CD4-positive, CD25-positive, alpha-beta regulatory T cell (primary cell): ENCODE data around the gene WDR90. TPM values are rescaled to one million over a fixed set of nuclear protein-coding genes. Genes with fewer than 3 reads are reported as not detected.

Experiments used
- ATAC-seq, 2 donors: fragments of 150-1000 bp; cut with Tn5 transposase; one replicate each; pipeline ENCODE4 v1.10.0; 2021; ENCODE audit warnings: low read depth in 2 of 2, moderate number of reproducible peaks in 2 of 2, moderate library complexity in 1 of 2
- DNase-seq, 3 donors: peaks; one replicate each; pipeline versions ENCODE4 v3.0.0 to v3.0.0-alpha.2; 2012 to 2022; ENCODE audit warnings: mixed read lengths in 1 of 3
- H3K27ac ChIP-seq: one replicate; pipeline ENCODE4 v1.7.0; 2013; ENCODE audit warnings: mild to moderate bottlenecking, low read length; ENCODE audit not compliant: insufficient read depth, poor library complexity, severe bottlenecking
- H3K27me3 ChIP-seq: one replicate; pipeline ENCODE4 v1.7.0; 2013; ENCODE audit warnings: low read length; ENCODE audit not compliant: control insufficient read depth, insufficient read depth
- H3K36me3 ChIP-seq: one replicate; pipeline ENCODE4 v1.7.0; 2013; ENCODE audit warnings: mild to moderate bottlenecking, low read length, moderate library complexity; ENCODE audit not compliant: control insufficient read depth, insufficient read depth
- H3K4me1 ChIP-seq: 2 replicates; pipeline ENCODE4 v1.7.0; 2013; ENCODE audit warnings: mild to moderate bottlenecking, low read length; ENCODE audit not compliant: insufficient read depth, control insufficient read depth, poor library complexity, severe bottlenecking
- H3K4me3 ChIP-seq: one replicate; pipeline ENCODE4 v1.7.0; 2013; ENCODE audit warnings: low read depth, mild to moderate bottlenecking, low read length, moderate library complexity
- H3K9me3 ChIP-seq, 2 experiments: 1 replicate in 1 of 2; 2 replicates in 1 of 2; pipeline ENCODE4 v1.7.0; 2013; ENCODE audit warnings: low read length in 2 of 2, mild to moderate bottlenecking in 1 of 2, moderate library complexity in 1 of 2; ENCODE audit not compliant: control insufficient read depth in 2 of 2
- H3K27ac Mint-ChIP-seq, 3 donors: one replicate each; pipeline ENCODE4 v1.8.0; 2020 to 2022; ENCODE audit warnings: mild to moderate bottlenecking in 3 of 3, mixed read lengths in 3 of 3, moderate library complexity in 2 of 3
- H3K27me3 Mint-ChIP-seq: one replicate; pipeline ENCODE4 v1.8.0; 2022; ENCODE audit warnings: mild to moderate bottlenecking, mixed read lengths
- H3K36me3 Mint-ChIP-seq: one replicate; pipeline ENCODE4 v1.8.0; 2020; ENCODE audit warnings: mixed read lengths
- H3K4me1 Mint-ChIP-seq, 4 donors: one replicate each; pipeline ENCODE4 v1.8.0; 2020 to 2022; ENCODE audit warnings: mixed read lengths in 4 of 4, mild to moderate bottlenecking in 1 of 4
- H3K4me3 Mint-ChIP-seq, 4 donors: one replicate each; pipeline ENCODE4 v1.8.0; 2020 to 2022; ENCODE audit warnings: mild to moderate bottlenecking in 4 of 4, mixed read lengths in 4 of 4, moderate library complexity in 3 of 4
- H3K9me3 Mint-ChIP-seq, 7 donors: one replicate each; pipeline ENCODE4 v1.8.0; 2020 to 2022; ENCODE audit warnings: mixed read lengths in 7 of 7, mild to moderate bottlenecking in 3 of 7, moderate library complexity in 2 of 7
- polyA plus RNA-seq, 4 donors: library from polyadenylated mRNA; unstranded; fragments of 300-500 nt; fragmentation: Illumina TruSeq; gene quantifications; one replicate each; pipeline ENCODE4 v1.2.3, GENCODE V29; 2021
- total RNA-seq: library from RNA; stranded (reverse); gene quantifications from one replicate; pipeline ENCODE4 v1.2.3, GENCODE V29; 2022

WDR90 gene
- total and polyA plus RNA-seq, 5 donors from 2014 or later, result 0.89 to 11.4 (median 1.1) TPM

DNA sequence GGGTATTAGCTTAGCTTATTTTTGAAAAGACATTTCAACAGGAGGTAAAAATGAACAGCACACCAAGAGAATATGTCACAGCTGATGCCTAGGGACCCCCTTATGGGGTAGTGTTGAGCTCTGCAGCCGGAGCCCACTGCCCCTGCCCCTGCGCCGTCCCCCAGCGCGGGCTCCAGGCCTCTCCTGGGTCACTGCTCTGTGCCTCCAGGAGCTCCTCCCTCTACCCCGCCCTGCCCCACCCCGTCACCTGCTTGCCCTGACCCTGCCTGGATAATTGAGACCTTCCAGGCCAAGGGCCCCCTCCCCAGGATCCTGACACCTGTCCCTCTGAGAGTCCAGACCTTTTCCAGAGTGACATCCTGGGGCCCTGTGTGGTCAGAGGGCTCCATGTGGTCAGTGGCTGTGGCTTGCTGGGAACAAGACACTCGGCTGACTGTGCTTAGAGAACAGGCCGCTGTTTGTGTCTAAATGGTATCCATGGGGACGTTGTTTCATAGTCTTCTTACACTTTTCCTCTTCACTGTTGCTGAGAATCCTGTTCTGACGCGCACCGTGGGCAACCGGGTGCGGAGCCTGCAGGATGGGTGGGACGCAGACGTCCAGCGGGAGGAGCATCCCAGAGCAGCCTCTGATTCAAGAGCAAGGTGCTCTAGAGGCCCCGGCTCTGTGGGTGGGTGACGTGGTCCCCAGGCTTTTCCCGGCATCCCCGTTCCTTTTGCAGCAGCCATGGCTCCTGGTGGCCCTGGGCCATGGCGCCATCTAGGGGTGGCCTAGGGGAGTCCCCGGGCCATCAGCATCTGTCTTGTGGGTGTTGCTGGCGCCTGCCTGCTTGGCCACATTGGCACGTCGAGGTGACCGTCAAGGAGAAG, 38.4 kb upstream of the WDR90 start:
- peak in 1 of 2 donors; percentile 48 for ATAC-seq

DNA sequence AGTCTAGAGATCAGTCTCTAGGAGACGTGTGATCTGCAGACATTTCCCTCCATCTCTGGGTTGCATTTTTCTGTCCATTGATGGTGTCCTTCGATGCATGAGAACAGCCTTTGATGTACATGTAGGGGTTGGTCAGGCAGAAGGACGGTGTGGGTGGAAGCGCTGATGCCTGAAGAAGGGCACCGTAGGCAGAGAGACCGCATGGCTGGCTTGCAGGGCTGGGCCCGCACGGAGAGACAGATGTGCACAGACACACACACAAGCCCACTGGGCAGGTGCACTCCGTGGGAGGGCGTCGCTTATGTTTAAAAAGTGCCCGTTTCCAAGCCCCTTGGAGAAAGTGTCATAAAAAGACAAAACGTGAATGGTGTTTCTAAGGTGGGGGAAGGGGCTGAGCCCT, 34.0 kb upstream of the WDR90 start:
- H3K9me3 Mint-ChIP-seq, result no peaks in the 10 kb centered on the region
- H3K27ac Mint-ChIP-seq, result no peak overlapping the region
- H3K9me3 ChIP-seq, result no peaks in the 10 kb centered on the region
- H3K4me3 ChIP-seq, result no peak overlapping the region
- peaks cover 3 to 7% (median 4%) of the 10 kb centered on the region in 4 donors for H3K4me1 Mint-ChIP-seq
- no peaks in the 10 kb centered on the region for H3K36me3 ChIP-seq
- DNase-seq (no peak), ATAC-seq (no peak)
- H3K4me3 Mint-ChIP-seq, result no peak overlapping the region
- no peak overlapping the region for H3K27ac ChIP-seq
- no peaks in the 10 kb centered on the region for H3K4me1 ChIP-seq
- peaks cover 8% of the 10 kb centered on the region for H3K36me3 Mint-ChIP-seq
- H3K27me3 ChIP-seq, result no peaks in the 10 kb centered on the region
- H3K27me3 Mint-ChIP-seq, result no peaks in the 10 kb centered on the region

More for the DNA sequence above, 38.4 kb upstream of the WDR90 start:
- Mint-ChIP-seq H3K36me3 (peaks cover 8% of the 10 kb centered on the region), H3K4me3 (peak overlapping the region in 1 of 4 donors; percentile 58), H3K27ac (peak overlapping the region in 1 of 3 donors; percentile 30), H3K27me3 (no peaks in the 10 kb centered on the region), H3K4me1 (peaks cover 3 to 13% (median 9%) of the 10 kb centered on the region in 4 donors), H3K9me3 (no peaks in the 10 kb centered on the region)
- H3K9me3 ChIP-seq, result no peaks in the 10 kb centered on the region
- H3K27ac ChIP-seq, result no peak overlapping the region
- no peaks in the 10 kb centered on the region for H3K4me1 ChIP-seq
- no peaks in the 10 kb centered on the region for H3K27me3 ChIP-seq
- H3K4me3 ChIP-seq, result no peak overlapping the region
- DNase-seq, result peak; percentile 33 to 54 (median 50)
- no peaks in the 10 kb centered on the region for H3K36me3 ChIP-seq

DNA sequence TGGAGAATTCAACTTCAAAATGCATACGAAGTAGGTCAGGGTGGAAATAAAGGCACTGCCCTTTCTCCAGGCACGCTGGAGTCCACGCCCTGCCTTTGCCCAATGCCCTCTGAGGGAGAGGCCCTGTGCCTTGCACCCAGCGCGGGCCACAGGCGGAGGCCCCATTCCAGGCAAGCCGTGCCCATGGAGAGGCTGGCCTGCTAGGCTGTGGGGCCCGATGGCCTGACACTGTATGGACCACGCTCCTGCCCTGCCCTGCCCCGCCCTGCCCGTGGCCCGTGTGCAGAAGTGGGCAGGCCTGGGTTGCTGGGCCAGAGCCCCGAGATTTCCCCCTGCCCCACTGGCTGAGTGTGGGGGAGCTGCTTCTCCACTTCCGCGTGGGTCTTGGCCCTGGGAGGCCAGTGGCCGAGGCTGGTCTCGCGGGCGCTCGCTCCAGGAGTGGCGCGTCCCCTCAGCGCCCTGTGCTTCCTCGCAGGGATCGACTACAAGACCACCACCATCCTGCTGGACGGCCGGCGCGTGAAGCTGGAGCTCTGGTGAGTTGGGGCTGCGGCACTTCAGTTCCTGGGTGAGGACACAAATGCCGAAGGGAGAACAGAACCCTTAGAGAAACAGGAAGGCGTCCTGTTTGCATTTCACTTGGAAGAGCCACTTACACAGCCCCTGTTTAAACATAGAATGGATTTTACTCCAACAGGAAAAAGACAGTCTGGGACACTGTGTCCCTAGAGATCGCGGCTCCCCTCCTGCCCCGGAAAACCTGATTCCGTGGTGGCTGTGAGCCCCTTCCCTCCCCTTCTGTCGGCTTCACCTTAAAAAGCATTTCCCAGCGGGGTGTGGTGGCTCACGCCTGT, 32.2 kb upstream of the WDR90 start:
- no peaks in the 10 kb centered on the region for H3K9me3 ChIP-seq
- Mint-ChIP-seq H3K27me3 (no peaks in the 10 kb centered on the region), H3K4me1 (peaks cover 0 to 1% (median 0%) of the 10 kb centered on the region in 4 donors), H3K27ac (peak overlapping the region in 1 of 3 donors; percentile 14), H3K36me3 (peaks cover 8% of the 10 kb centered on the region), H3K4me3 (no peak overlapping the region), H3K9me3 (no peaks in the 10 kb centered on the region)
- H3K27me3 ChIP-seq, result no peaks in the 10 kb centered on the region
- no peaks in the 10 kb centered on the region for H3K36me3 ChIP-seq
- H3K4me3 ChIP-seq, result no peak overlapping the region
- ATAC-seq (no peak), DNase-seq (no peak)
- H3K4me1 ChIP-seq, result no peaks in the 10 kb centered on the region
- no peak overlapping the region for H3K27ac ChIP-seq

DNA sequence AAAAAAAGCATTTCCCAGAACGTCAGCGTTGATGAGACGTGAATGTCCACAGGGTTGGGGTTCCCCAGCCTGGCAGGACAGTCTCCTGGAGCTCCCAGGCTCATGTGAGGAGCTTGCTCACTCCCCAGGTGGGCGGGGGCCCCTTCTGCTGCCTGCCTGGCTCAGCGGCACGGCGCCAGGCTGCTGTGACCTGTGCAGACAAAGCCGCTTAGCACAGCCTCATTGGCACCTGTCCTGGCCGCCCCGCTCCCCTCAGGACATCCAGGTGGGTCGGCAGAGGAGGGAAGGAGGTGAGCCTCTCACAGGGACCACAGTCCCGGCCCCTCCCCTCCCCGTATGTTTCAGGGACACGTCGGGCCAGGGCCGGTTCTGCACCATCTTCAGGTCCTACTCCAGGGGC, 31.3 kb upstream of the WDR90 start:
- peaks cover 0 to 1% (median 0%) of the 10 kb centered on the region in 4 donors for H3K4me1 Mint-ChIP-seq
- H3K27ac Mint-ChIP-seq, result no peak overlapping the region
- no peaks in the 10 kb centered on the region for H3K9me3 Mint-ChIP-seq
- Histone ChIP-seq H3K27ac (no peak overlapping the region), H3K4me3 (no peak overlapping the region), H3K36me3 (no peaks in the 10 kb centered on the region), H3K4me1 (no peaks in the 10 kb centered on the region), H3K9me3 (no peaks in the 10 kb centered on the region), H3K27me3 (no peaks in the 10 kb centered on the region)
- ATAC-seq (no peak), DNase-seq (no peak)
- no peaks in the 10 kb centered on the region for H3K27me3 Mint-ChIP-seq
- H3K4me3 Mint-ChIP-seq, result no peak overlapping the region
- peaks cover 8% of the 10 kb centered on the region for H3K36me3 Mint-ChIP-seq

DNA sequence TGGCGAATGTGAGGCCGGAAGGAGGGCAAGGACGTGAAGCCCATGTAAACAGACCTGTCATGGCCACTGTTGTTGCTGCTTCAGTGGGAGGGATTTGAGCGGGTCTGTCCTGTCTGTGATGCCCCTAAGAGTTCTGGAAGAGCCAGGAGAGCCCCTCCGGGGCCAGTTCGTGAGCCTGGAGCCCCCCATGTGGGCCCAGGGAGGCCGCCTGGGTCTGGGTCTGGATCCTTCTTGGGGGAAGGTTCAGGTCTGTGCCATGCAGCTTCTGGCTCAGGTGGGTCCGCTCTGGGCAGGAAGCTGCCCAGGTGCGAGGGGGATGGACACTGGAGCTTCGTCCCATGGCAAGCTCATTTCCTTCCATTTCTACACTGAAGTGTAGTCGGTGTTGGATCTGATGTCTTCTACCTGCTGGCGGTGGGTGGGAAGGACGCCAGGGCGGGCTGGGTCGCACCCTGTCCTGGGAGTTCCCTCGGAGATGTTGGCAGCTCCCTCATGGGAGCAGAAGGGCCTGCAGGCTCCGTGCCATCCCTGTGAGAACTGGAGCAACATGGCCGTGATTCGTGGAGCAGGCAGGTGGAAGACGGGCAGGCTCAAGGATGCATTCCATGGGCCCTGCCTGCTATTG, 29.6 kb upstream of the WDR90 start:
- no peaks in the 10 kb centered on the region for H3K27me3 Mint-ChIP-seq
- H3K36me3 Mint-ChIP-seq, result peaks cover 4% of the 10 kb centered on the region
- Histone ChIP-seq H3K9me3 (no peaks in the 10 kb centered on the region), H3K27ac (no peak overlapping the region), H3K4me1 (no peaks in the 10 kb centered on the region), H3K27me3 (no peaks in the 10 kb centered on the region), H3K4me3 (no peak overlapping the region), H3K36me3 (no peaks in the 10 kb centered on the region)
- peaks cover 0 to 1% (median 0%) of the 10 kb centered on the region in 4 donors for H3K4me1 Mint-ChIP-seq
- DNase-seq (no peak), ATAC-seq (no peak)
- H3K27ac Mint-ChIP-seq, result no peak overlapping the region
- H3K9me3 Mint-ChIP-seq, result no peaks in the 10 kb centered on the region
- peak overlapping the region in 1 of 4 donors; percentile 47 for H3K4me3 Mint-ChIP-seq

DNA sequence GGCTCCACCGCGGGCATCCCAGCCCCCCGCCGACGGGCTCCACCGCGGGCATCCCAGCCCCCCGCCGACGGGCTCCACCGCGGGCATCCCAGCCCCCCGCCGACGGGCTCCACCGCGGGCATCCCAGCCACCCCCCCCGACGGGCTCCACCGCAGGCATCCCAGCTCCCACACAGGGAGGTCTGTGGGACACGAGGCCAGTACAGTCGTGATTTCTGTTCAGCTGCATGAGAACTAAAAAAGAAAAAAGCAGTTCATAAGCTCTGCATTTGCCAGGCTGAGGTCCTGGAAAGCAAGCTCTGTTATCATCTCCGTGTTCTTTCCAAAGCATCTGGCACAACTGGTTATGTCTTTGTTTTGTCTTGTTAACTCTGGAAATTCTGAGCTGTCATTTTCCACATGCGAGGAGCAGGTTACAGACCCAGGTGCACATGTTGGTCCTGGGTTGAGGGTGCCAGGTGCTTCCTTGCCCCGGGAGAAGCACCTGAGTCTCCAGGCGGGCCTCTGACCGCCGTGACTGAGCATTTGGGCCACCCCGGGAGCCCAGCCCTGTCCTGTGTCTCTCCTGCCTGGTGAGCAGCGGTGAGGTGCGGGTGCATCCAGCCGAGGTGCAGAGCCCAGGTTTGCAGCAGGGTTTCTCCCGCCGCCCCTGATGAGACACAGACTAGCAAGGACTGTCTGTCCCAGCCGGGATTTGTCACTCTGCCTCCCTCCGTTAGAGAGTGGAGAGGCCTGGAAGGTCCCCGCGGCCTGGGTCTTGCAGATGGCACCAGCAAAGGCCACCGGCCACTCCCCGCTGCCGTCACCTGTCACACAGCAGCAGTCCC, 28.3 kb upstream of the WDR90 start:
- Mint-ChIP-seq H3K27me3 (no peaks in the 10 kb centered on the region), H3K9me3 (no peaks in the 10 kb centered on the region), H3K4me3 (no peak overlapping the region), H3K27ac (no peak overlapping the region), H3K36me3 (no peaks in the 10 kb centered on the region), H3K4me1 (no peaks in the 10 kb centered on the region)
- ATAC-seq (no peak), DNase-seq (no peak)
- no peak overlapping the region for H3K27ac ChIP-seq
- no peaks in the 10 kb centered on the region for H3K36me3 ChIP-seq
- H3K4me3 ChIP-seq, result no peak overlapping the region
- H3K9me3 ChIP-seq, result no peaks in the 10 kb centered on the region
- no peaks in the 10 kb centered on the region for H3K4me1 ChIP-seq
- H3K27me3 ChIP-seq, result no peaks in the 10 kb centered on the region

DNA sequence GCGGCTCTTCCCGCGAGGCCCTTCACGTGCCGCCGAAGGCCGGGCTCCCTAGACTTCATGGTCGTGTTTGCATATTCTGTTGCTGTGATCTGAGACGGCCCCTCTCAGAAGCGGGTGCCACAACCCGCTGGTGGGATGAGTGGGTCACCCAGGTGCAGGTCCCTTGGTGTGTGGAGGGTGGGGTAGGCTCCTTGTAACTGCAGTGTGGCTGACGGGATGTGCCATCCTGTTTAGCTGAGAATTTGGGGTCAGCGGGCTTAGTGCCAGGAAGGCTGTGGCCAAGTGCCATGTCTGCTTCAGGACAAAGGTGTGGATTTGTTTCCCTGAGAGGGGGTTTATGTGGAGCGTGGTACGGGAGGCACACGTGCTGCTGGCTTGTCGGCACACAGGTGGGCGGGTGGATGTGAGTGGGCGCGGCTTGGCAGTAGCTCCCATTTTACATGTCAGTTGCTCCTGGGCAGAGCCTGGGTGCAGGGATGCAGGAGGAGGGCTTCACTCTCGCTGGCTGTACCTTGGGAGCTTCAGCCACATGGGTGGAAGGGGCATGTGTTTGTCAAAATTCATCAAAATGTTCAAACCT, 27.5 kb upstream of the WDR90 start:
- Histone ChIP-seq H3K36me3 (peaks cover 3% of the 10 kb centered on the region), H3K9me3 (no peaks in the 10 kb centered on the region), H3K4me3 (no peak overlapping the region), H3K4me1 (no peaks in the 10 kb centered on the region), H3K27ac (no peak overlapping the region), H3K27me3 (no peaks in the 10 kb centered on the region)
- no peaks in the 10 kb centered on the region for H3K4me1 Mint-ChIP-seq
- H3K27me3 Mint-ChIP-seq, result no peaks in the 10 kb centered on the region
- no peak overlapping the region for H3K4me3 Mint-ChIP-seq
- ATAC-seq (no peak), DNase-seq (no peak)
- no peaks in the 10 kb centered on the region for H3K9me3 Mint-ChIP-seq
- H3K36me3 Mint-ChIP-seq, result no peaks in the 10 kb centered on the region
- H3K27ac Mint-ChIP-seq, result no peak overlapping the region
